HG02623 (cell line): ENCODE results near the gene OGA.

ENCODE experiments used
- ATAC-seq: cut with Tn5 transposase; IDR thresholded peaks from one replicate; pipeline ENCODE4 v1.9.1; 2021; ENCODE audit warnings: moderate library complexity; ENCODE audit not compliant: unreplicated experiment

The OGA gene

DNA sequence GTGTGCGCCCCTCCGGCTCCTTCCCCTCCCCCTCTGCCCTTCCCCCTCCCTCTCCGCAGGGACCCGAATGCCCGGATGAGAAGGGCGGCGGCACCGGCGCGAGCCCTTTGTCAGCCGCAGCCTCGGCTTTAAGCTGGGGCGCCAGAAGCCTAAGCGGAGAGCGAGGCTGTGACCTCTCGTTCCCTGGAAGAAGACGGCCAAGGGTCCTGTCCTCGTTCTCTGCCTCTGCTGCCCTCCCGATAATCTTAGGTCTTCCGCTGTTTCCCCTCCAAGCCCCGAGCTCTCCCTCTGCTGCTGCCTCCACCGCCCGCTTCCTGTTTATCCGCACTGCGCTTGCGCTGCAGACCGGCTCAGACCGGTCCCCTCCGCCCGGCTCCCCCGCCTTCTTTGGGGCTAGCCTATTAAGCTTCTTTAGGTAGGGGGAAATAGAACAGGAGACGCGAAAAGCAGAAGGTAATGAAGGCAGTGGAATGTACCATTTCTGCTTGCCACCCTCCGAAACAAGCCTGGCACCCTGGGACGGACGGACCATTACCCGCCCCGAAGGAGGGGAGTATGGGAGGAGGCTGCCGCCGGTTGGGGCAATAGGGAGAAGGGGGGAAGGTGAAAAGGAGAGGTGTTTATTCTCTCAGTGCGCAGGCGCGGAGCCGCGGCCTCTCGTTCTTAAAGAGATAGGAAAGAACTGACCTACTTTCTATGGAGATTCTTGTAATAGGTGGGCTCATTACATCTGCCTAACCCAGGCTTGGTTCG is at the start of gene OGA:
TSS of gene OGA (minus strand) at position 326 of the 753 bp plus-strand sequence. CDS start 422 bp downstream, outside the sequence.
- peak; percentile 78 for ATAC-seq

DNA sequence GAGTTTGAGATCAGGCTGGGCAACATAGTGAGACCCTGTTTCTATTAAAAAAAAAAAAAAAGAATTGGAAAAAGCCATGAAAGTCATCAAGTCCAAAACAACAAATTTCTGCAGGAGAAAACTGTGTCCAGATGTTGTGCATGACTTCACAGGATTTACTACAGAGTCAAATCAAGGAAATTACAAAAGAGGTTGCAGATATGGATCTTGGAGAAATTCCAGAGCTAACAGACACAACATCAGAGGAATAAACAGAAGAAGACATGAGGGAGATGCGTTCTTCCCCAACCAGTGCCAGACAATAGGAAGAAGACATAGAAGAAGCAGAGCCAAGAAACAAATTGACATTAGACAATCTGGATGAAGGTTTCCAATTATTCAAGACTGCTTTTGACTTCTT is 49.7 kb upstream of the OGA start:
- ATAC-seq: no peak

DNA sequence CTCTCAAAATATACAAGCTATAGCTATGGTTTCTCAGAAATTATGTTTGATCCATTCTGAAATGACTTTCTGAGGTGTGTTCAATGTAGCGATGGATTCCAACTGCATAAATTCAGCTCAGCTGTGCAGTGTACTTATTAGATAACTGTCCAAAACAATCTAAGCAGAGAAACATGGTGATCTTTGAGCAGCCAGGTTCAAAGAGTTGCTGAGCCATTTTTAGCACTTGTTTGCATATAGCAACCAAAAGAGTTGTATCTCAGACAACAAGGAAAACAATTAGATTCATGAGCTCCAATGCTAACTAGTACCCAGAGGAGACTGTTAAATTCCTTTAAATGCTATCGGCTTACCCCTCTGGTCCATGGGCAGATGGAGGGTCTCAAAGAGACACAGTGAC is 41.3 kb upstream of the OGA start:
- ATAC-seq: no peak

DNA sequence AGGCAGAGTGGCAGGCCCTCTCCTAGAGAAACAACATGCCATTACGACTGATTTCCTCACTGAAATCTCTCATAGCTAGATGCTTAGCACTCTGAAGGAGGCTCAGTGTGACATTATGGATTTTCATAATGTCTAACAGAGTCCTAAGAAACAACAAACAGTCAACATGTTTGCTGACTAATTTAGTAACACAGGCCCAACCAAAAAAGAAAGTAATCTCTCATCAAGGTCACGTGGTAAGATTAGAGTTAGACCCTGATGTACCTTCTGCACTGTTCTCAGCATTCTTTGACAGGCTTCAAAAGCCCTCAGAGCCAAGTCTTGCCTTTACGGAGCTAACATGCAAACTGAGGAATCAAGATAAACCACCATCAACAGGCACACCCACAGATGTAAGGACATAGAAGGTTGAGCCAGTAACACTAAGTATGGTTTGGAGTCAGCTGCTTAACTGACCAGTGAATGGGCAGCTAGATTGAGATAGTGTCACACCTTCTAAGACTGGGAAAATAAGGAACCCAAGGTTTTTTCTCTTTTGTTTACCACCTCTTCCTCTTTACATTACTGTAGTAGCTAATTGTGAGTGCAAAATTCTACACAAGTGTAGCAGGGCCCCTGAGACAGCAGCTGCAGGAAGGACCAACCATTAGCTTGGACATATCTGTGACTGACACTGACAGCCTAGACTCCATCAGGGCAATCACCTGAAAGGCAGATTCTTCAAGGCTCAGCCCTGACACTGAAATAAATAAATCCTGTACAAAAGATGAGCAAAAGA is 40.7 kb upstream of the OGA start:
- peak; percentile 53 for ATAC-seq

DNA sequence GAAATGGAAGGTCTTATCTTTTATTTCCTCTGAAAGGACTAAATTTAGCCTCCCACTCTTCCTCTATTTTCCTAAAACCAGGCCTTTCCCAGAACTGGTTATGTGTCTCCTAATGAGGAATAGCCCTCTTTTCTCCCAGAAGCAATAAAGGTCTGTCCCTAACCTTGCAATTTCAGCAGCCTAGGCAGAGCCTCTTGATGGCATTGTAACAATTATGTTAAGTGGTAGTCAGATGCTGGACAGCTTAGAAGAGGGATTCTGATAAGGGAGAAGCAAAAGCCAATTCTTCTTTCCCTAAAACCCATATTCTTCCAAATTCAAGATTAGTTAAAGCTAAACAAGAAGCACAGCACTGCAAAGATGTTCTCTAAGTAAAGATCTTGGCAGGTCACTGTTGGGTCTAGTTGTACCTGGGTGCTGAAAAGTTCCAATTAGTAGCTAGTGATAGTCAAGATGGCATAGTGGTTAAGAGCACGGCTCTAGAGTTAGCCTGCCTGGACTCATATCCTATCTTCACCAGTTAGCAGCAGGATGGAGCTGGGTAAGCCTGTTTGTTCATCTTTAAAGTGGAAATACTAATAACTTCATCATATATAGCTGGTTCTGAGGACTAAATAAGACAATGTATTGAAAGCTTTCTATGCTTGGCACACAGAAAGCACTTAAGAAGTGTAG is 39.7 kb upstream of the OGA start:
- ATAC-seq: no peak

DNA sequence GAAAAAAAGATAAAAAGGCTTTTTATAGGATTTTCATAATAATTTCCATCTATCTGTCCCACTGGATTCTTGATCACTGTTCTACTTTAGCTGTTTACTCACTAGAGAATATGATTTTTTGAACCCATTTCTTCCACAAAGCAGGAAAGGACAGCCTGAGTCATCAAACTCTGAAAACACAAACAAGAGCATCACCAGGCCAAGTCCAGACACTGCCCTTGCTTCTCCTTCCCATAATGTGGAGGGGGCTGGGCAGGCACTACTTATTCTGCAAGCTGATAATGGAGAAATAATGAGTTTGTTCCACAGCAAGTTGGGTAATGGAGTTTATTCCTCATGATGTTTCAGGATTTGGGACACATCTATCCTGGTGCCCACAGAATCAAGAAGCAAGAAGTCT is 38.4 kb upstream of the OGA start:
- ATAC-seq: no peak

DNA sequence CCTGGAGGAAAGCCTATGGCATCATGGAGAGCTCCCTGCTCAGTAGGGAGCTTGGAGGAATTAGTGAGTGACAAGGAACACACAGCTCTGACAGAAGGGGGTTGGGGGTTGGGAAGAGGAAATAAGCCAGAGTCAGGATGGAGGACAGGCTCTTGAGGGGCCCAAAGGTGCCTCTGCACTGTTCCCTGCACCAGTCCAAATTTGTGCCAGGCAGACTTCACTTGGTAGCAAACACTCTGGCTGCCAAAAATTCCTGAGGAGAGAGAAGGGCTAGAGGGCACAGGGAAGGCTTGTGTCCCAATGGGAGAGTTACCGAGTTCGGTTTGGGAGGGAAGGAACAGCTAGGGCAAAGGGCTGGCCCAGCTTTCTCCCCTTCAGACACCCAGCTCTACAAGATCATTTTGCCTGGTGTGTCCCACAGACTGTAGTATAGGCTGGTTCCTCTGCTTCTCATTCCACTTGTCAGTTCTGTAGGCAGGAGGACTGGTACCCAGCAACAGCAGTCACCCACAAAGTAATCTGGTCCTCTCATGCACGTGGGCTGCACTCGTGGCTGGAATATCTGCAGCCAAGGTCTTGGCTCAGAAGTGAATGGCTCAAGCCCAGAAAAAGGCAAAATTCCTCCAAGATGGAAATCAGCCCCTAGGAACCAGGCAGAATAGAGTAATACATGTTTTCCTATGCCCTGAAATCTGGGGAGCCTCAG is 33.3 kb upstream of the OGA start:
- ATAC-seq: no peak

DNA sequence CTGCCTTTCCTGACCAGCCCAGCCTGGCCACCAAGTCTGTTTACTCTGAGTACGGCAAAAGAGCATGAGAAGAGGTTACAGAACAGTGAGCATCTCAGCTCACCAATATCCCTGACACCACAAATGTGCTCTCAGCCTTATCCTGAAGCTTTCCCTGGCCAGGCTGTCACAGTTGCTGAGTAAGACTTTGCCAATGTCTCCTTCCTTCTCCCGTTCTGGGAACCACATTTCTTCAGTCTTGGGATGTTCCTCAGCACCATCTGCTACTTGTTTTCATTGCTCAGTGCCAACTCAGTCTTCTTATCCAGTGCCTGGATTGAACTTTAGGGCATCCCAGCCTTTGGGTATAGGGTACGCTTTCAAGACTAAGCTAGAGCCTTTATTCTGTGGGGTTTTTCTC is 32.5 kb upstream of the OGA start:
- no peak for ATAC-seq

DNA sequence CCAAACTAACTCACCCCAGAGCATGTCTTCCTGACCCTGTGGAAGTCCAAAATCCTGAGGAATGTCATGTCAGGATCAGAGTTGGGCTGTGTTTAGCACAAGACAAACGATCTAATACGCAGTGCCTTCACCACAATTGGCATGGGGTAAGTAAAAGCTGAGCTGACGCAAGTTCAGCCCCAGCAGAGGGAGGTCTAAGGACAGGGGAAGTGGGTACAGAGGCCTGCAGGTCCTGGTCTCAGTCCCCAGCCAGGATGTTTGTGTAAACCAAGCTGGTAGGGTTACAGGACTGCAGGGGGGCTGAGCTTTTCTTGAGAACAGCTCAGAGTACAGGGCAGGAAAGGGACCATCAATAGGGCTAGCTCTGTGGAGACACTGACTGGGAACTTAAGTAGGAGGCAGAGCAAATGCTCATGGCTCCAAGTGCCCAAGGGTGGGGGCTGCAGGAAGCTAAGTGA is 30.7 kb upstream of the OGA start:
- no peak for ATAC-seq

DNA sequence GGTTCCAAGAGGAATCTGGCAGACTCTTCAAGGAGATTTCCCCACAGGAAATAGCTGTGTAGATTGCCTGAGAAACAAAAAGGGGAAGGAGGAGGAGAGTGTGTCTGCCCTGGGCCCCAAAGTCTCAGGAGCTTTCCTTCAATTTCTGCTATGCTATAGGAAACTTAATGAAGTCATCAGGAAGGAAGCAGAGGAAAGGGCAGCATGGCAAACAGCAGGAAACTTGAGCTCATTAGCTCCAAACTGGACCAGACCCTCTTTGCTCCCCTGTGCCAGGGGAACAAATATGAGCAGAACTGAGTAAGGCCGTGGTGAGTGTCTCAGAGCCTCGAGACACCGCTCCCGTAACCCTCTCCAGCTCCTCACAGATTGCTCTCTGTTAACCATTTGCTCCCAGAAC is 30.2 kb upstream of the OGA start:
- ATAC-seq: no peak

DNA sequence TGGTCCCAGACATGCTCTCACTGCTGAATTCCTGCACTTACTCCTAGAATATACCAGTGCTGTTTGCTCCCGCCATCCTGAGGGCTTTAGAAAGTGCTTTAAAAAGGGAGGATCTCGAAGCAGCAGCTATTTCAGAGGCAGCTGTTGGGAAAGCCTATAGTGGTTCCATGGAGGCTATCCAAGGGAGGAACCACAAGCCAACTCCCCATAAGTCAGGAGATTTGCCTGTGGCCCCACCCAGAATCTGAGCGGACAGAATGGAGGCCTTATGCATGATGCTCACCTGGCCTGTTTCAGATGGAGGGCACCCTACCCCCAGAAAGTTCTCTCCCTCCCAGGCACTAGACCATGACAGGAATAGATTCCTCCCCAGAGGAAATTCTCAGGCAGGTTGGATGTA is 27.6 kb upstream of the OGA start:
- ATAC-seq: no peak

DNA sequence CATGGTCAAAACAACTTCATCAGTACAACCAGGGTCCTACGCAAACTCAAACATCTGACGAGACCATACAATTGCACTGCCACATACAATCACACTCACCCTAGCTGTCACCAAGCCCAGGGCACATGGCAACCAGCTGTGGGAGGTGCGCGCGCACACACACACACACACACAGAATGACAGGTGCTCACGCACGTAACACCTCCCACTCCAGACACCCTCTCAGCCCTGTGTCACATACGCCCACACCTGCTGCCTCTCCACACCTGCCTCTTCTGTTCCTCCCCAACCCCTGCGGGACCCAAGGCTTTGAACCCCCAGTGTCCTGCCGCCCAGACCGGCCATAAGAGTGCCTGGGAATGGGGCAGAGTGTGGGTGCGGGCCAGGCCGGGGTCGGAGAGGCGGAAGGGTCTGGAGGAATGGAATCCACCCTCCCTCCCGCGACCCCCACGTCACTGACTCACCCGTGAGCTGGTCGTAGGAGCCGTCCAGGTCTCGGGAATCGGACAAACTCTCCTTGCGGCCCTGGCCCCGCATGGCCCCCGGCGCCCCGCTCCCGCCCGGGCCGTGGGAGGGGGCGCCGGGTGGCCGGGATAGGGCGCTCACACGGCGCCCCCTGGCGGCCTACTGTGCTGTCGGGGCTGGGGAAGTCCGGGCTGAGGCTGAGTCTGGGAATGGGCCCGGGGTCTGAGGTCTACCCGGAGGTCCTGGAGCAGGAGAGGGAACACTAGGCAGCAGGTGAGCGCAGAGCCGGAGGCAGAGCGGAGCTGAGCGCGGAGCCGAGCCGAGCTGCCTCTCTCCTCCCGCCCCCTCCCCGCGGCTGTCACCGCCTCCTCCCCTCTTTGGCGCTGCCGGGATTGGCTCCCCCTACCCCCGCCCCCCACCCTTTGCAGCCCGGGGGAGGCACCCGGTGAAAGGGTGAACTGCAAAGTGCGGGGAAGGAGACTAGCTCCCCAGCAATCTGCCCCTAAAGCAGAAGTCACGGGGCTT is 25.1 kb upstream of the OGA start, which contains the start of gene KCNIP2:
TSS of gene KCNIP2 (minus strand) at position 769 of the 990 bp plus-strand sequence. CDS start at position 537, 232 bp downstream.
- ATAC-seq: no peak

DNA sequence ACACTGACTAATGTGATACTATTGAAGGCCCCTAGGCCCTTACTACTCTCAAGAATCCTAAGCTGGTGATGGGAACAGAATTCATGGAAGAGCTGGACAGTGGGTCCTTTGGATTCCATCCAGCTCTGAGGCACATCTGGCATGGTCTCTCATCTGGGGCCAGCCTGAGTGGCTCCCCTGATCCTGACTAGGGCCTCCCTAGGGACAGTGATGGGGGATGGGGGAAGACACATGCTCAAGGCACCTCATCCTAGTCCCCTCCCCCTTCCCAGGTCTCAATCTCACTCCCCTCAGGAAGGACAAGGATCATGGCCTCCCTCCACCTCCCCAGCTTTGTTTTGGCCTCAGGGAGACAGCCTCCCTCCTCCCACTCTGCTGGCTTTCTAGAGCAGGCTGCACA is 23.6 kb upstream of the OGA start:
- no peak for ATAC-seq

DNA sequence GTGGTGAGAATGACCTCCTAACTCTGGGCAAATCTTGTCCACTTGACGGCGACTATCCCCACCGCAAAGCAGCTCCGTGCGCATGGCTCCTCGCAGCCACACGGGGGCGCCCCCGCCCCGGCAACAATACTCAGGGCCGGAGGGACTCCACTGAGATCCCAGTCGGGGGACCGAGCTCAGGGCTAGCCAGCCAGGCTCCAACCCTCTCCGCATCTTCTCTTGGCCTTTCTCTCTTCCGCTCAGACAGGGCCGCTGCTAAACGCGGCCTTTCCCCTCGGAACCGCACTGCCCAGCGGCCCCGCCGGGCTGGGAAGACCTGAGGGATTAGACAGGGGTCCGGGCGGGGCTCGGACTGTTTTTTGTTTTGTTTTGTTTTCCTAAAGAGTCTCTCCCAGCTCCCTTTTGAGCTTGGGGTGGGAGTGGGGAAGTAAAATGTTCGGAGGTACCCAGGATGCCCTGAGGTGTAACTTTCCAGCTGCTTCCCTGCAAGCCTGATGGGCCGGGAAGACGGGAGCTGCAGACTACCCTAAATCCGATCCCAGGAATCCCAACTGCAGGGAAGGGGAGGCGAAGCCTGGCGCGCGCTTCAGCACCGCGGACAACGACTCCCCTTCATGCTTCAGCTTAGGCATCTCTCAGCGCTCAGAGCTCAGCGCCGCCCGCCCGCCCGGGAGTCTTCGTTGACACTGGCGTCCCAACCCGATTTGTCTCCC is 22.7 kb upstream of the OGA start:
- ATAC-seq: peak; percentile 62

DNA sequence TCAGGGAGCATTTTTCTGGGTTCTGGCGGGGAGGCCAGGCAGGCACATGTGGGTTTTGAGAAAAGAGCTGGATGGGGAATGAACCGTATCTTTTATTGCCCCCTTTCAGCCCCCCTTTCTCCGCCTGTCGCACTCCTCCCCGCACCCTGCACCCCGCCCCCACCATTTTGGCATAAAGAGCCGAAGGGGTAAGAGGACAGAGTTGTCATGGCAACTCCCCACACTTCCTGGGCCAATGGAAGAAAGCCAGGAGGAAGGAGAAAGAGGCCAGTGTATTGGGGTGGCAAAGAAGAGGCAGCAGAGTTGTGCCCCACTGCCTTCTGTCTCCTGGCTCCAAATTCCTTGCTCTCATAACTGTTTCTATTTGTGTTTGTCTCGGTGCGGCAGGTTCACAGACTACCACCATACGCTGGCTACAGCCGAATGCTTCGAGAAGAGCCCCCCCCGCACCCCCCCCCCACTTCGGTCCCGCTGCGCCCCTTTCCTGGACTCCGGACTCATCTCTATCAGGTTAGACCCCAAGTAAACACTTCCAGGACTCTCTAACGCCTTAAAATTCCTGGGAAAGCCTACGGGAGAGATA is 21.9 kb upstream of the OGA start:
- ATAC-seq: no peak

DNA sequence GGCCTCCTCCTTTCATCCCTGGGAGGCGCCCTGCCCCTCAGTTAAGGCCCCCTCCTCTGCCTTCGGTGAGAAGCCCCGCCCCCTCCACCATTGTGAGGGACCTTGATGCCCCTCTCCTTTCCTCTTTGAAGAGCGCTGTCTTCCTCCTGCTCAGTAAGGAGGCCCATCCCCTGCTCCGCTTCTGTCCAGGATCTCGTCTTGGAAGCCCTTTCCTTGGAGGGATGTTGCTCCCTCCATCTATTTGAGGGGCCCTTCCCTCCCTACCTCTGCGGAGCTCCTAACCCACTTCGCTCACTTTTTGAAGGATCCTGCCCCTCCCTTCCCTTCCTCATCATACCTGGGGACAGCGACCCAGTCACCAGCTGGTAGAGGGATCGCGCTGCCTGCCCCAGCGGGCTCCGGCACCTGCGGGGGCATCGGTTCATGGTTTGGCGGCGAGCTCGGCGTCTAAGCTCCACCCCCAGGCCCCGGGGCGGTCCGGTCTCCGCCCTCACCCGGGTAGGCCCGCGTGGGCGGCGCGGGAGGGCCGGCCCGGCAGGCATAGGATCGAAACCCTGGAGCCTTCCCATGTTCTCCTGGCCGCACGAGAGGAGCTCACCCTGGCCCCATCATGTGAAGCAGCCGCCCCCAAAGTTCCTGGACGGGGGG is 21.3 kb upstream of the OGA start:
- ATAC-seq: no peak

DNA sequence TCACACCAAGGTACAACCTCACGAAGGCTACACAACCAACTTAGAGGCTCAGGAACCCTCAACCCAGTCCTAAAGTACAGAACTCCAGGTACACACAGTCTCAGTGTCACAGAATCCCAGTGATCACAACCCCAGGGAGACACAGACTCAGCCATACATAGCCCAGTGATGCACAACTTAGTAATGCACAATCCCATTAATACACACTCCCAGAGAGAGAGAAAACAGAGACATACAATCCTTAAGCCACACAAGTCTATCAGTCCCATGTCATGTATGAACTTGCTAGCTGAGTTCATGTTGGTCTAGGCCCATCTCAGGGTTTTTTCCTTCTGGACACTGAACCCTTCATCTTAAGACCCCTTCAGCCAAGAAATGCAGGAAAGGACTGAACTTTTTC is 20.8 kb upstream of the OGA start:
- ATAC-seq: no peak

DNA sequence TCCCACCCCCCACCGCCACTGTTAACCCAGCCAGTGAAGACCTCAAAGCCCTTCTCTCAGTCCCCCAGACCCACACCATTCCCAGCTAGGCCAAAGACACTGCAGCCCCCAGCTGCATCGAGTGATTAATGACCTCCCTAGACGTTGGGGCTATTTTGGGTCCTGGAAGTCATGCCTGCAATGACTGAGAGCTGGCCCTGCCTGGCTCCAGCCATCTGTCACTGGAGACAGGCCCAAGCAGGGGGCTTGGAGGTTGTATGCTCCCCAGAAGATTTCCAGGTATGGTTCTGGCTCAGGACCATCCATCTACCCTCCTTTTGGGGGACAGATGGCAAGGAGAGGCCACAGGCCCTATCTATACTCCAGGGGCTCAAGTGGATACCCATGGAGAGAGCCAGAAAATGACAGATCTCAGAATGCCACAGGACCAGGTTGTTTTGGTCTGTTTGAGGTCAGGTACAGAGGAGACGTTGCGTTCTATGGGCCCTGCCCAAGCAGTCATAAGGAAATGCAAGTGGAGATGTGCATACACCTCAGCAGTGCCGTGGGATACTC is 20.2 kb upstream of the OGA start:
- no peak for ATAC-seq
